Peyer's patch (tissue), 4 donors: ENCODE data around the gene EHD4. TPM values are rescaled to one million over a fixed set of nuclear protein-coding genes. Genes with fewer than 3 reads are reported as not detected.

ENCODE experiments used
- DNase-seq, 3 donors: peaks; one replicate each; pipeline ENCODE4 v3.0.0-alpha.2; 2017 to 2019
- H3K27ac ChIP-seq, 4 donors: fragments of 200-600 bp; sonication (generic); one replicate each; pipeline ENCODE4 v1.5.1; 2016 to 2019
- H3K27me3 ChIP-seq, 2 donors: fragments of 200-600 bp; sonication (generic); one replicate each; pipeline ENCODE4 v1.5.1; 2019
- H3K36me3 ChIP-seq, 3 donors: fragments of 200-600 bp; sonication (generic); one replicate each; pipeline ENCODE4 v1.5.1; 2016 to 2019
- H3K4me1 ChIP-seq, 4 donors: fragments of 200-600 bp; sonication (generic); one replicate each; pipeline ENCODE4 v1.5.1; 2016 to 2019
- H3K4me3 ChIP-seq, 4 donors: fragments of 200-600 bp; sonication (generic); 1 replicate in 3 of 4; 2 replicates in 1 of 4; pipeline ENCODE4 v1.5.1; 2016 to 2019; ENCODE audit warnings: mild to moderate bottlenecking in 1 of 4
- H3K9me3 ChIP-seq, 4 donors: fragments of 200-600 bp; sonication (generic); one replicate each; pipeline ENCODE4 v1.5.1; 2016 to 2019; ENCODE audit warnings: mild to moderate bottlenecking in 1 of 4
- CTCF ChIP-seq, 6 experiments: fragments of 450-650 bp in 4 of 6; fragments of 200-600 bp in 2 of 6; sonication (generic) in 1 of 6; IDR thresholded peaks; one replicate each; pipeline ENCODE4 v1.5.1; 2017 to 2019; ENCODE audit warnings: antibody characterized with exemption in 6 of 6, mild to moderate bottlenecking in 3 of 6, moderate library complexity in 1 of 6
- POLR2A ChIP-seq, 2 donors: fragments of 450-650 bp; IDR thresholded peaks; one replicate each; pipeline ENCODE4 v1.5.1; 2017; ENCODE audit warnings: antibody characterized with exemption in 2 of 2, mild to moderate bottlenecking in 2 of 2, moderate library complexity in 2 of 2
- total RNA-seq, 4 donors: library from RNA; depleted of rRNA; stranded (reverse); fragments of >200 nt; gene quantifications; one replicate each; pipeline ENCODE4 v1.1.0, GENCODE V29; 2016

EHD4 gene
- total RNA-seq, 4 donors from 2014 or later = 23.1 to 53.9 (median 34.9) TPM

GRCh38 chr15:41887161-41887560, 85.2 kb downstream of the EHD4 start:
- Histone ChIP-seq H3K27me3 (no peaks in the 10 kb centered on the region), H3K27ac (no peak overlapping the region), H3K4me1 (peaks cover 0 to 7% (median 3%) of the 10 kb centered on the region in 4 donors), H3K36me3 (no peaks in the 10 kb centered on the region), H3K4me3 (no peak overlapping the region), H3K9me3 (no peaks in the 10 kb centered on the region)
- TF ChIP-seq POLR2A (IDR thresholded peaks at IDR 0.05) (no peak), CTCF (IDR thresholded peaks at IDR 0.05) (no peak)
- DNase-seq = no peak

GRCh38 chr15:41886741-41887140, 85.6 kb downstream of the EHD4 start:
- Histone ChIP-seq H3K9me3 (no peaks in the 10 kb centered on the region), H3K27ac (no peak overlapping the region), H3K4me1 (peaks cover 0 to 8% (median 7%) of the 10 kb centered on the region in 4 donors), H3K36me3 (no peaks in the 10 kb centered on the region), H3K27me3 (no peaks in the 10 kb centered on the region), H3K4me3 (no peak overlapping the region)
- DNase-seq = no peak
- TF ChIP-seq CTCF (IDR thresholded peaks at IDR 0.05) = no peak
- no peak for TF ChIP-seq POLR2A (IDR thresholded peaks at IDR 0.05)

GRCh38 chr15:41885841-41886240, 86.5 kb downstream of the EHD4 start:
- Histone ChIP-seq H3K4me1 (peaks cover 0 to 13% (median 7%) of the 10 kb centered on the region in 4 donors), H3K36me3 (no peaks in the 10 kb centered on the region), H3K4me3 (no peak overlapping the region), H3K27me3 (peaks cover 0 to 5% of the 10 kb centered on the region in 2 donors), H3K27ac (no peak overlapping the region), H3K9me3 (no peaks in the 10 kb centered on the region)
- DNase-seq = no peak
- TF ChIP-seq POLR2A (IDR thresholded peaks at IDR 0.05) = no peak
- TF ChIP-seq CTCF (IDR thresholded peaks at IDR 0.05) = no peak

DNA sequence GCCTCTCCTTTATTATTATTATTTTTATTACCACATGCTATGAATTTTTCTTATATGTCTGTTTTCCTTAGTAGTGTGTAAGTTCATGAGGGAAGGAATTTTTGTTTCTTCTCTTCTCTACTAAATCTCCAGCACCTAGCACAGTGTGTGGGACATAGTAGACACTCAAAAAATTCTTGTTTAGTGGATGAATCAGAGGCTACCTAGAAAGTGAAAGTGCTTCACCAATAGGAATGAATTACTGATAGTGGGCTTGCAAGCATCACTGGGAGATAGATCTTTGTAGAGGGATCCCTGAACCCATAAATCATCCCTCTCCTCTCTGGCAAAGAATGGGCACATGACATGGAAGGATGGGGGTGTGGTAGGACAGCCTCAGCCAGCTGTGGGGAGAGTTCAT, 87.0 kb downstream of the EHD4 start:
- Histone ChIP-seq H3K27me3 (peaks cover 0 to 5% of the 10 kb centered on the region in 2 donors), H3K4me1 (peaks cover 0 to 13% (median 7%) of the 10 kb centered on the region in 4 donors), H3K4me3 (no peak overlapping the region), H3K27ac (no peak overlapping the region), H3K9me3 (no peaks in the 10 kb centered on the region), H3K36me3 (no peaks in the 10 kb centered on the region)
- no peak for DNase-seq
- TF ChIP-seq CTCF (IDR thresholded peaks at IDR 0.05) = no peak
- no peak for TF ChIP-seq POLR2A (IDR thresholded peaks at IDR 0.05)

GRCh38 chr15:41884458-41884857, 87.9 kb downstream of the EHD4 start:
- Histone ChIP-seq H3K27me3 (peaks cover 0 to 5% of the 10 kb centered on the region in 2 donors), H3K4me3 (no peak overlapping the region), H3K9me3 (no peaks in the 10 kb centered on the region), H3K27ac (no peak overlapping the region), H3K36me3 (no peaks in the 10 kb centered on the region), H3K4me1 (peaks cover 0 to 13% (median 7%) of the 10 kb centered on the region in 4 donors)
- TF ChIP-seq CTCF (IDR thresholded peaks at IDR 0.05) = no peak
- no peak for TF ChIP-seq POLR2A (IDR thresholded peaks at IDR 0.05)
- DNase-seq = no peak

DNA sequence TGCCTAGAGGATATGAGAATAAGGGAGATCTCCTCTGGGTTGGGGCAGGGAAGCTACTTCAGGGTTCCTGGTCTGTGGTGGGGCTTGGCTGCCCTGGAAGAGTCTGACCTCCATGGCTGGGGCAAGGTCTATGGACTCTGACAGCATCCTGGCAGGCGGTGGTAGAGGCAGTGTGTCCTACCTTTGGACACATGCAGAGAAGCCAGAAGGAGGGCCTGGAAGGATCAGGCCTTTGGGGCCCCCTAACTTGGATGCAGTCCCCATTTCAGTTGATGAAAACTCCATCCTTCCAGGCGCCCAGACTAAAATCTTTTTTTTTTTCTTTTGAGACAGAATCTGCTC, 88.9 kb downstream of the EHD4 start:
- no peak overlapping the region for H3K27ac ChIP-seq
- H3K27me3 ChIP-seq = peaks cover 0 to 5% of the 10 kb centered on the region in 2 donors
- H3K36me3 ChIP-seq = no peaks in the 10 kb centered on the region
- no peaks in the 10 kb centered on the region for H3K9me3 ChIP-seq
- no peak for TF ChIP-seq CTCF (IDR thresholded peaks at IDR 0.05)
- no peak for TF ChIP-seq POLR2A (IDR thresholded peaks at IDR 0.05)
- H3K4me1 ChIP-seq = peaks cover 0 to 13% (median 3%) of the 10 kb centered on the region in 4 donors
- no peak overlapping the region for H3K4me3 ChIP-seq
- no peak for DNase-seq
